ENCODE data around the gene ADRM1.

Gene ADRM1

GRCh38 chr20:62339647-62340062 lies 36.9 kb downstream of the ADRM1 start:
- no peak for DNase-seq (ENCODE audit: low read depth)

- DNase-seq (ENCODE audit: low read depth), result no peak
These were observed 40.1 kb downstream of the ADRM1 start for GRCh38 chr20:62342910-62343309.

- no peak for DNase-seq (ENCODE audit: low read depth)
These were observed 41.3 kb downstream of the ADRM1 start for GRCh38 chr20:62344092-62344491.

GRCh38 chr20:62344782-62345181 lies 42.0 kb downstream of the ADRM1 start:
- DNase-seq (ENCODE audit: low read depth), result no peak

GRCh38 chr20:62345681-62346370 lies 43.0 kb downstream of the ADRM1 start:
- no peak for DNase-seq (ENCODE audit: low read depth)

- no peak for DNase-seq (ENCODE audit: low read depth)
These were observed 43.8 kb downstream of the ADRM1 start for GRCh38 chr20:62346398-62347150.

GRCh38 chr20:62347151-62347404 lies 44.3 kb downstream of the ADRM1 start:
- DNase-seq (ENCODE audit: low read depth), result no peak

- DNase-seq (ENCODE audit: low read depth), result no peak
These were observed 44.6 kb downstream of the ADRM1 start for GRCh38 chr20:62347445-62347844.

- no peak for DNase-seq (ENCODE audit: low read depth)
These were observed 45.8 kb downstream of the ADRM1 start for GRCh38 chr20:62348604-62349003.

GRCh38 chr20:62349556-62350097 lies 46.8 kb downstream of the ADRM1 start:
- DNase-seq (ENCODE audit: low read depth), result no peak

- DNase-seq (ENCODE audit: low read depth), result no peak
These were observed 47.4 kb downstream of the ADRM1 start for GRCh38 chr20:62350098-62350628.

- DNase-seq (ENCODE audit: low read depth), result no peak
These were observed 48.0 kb downstream of the ADRM1 start for GRCh38 chr20:62350629-62351422.

- DNase-seq (ENCODE audit: low read depth), result no peak
These were observed 48.9 kb downstream of the ADRM1 start for GRCh38 chr20:62351469-62352401.

- no peak for DNase-seq (ENCODE audit: low read depth)
These were observed 49.8 kb downstream of the ADRM1 start for GRCh38 chr20:62352402-62353288.

- DNase-seq (ENCODE audit: low read depth), result no peak
These were observed 50.7 kb downstream of the ADRM1 start for GRCh38 chr20:62353289-62354030.

GRCh38 chr20:62354031-62354808 lies 51.4 kb downstream of the ADRM1 start:
- no peak for DNase-seq (ENCODE audit: low read depth)

- DNase-seq (ENCODE audit: low read depth), result no peak
These were observed 52.1 kb downstream of the ADRM1 start for GRCh38 chr20:62354811-62355341.

- DNase-seq (ENCODE audit: low read depth), result no peak
These were observed 52.7 kb downstream of the ADRM1 start for GRCh38 chr20:62355516-62355877.

All from CMK (cell line).